IMR-90 (cell line): ENCODE results near the gene ISCU. TPM values are rescaled to one million over a fixed set of nuclear protein-coding genes. Genes with fewer than 3 reads are reported as not detected.

Experiments
- CTCF ChIP-seq: conservative IDR thresholded peaks from 2 replicates; pipeline ENCODE4 v1.5.1; 2012; ENCODE audit warnings: mild to moderate bottlenecking, low read depth, low read length, improper control_type of control experiment
- polyA plus RNA-seq, 3 experiments: library from polyadenylated mRNA; depleted of rRNA; stranded (reverse); fragments of >200 nt; gene quantifications; 2 replicates each; pipeline ENCODE4 v1.2.3, GENCODE V29; 2012; ENCODE audit warnings: low replicate concordance in 1 of 3
- total RNA-seq: library from RNA; depleted of rRNA; stranded (reverse); fragments of >200 nt; gene quantifications from 2 replicates; pipeline ENCODE4 v1.2.3, GENCODE V29; 2012

Gene ISCU
- total and polyA plus RNA-seq, 2 of the 4 experiments (the other 2 are of a cell fraction): 52.7 to 87.2 TPM

GRCh38 chr12:108516511-108517275, 45.7 kb upstream of the ISCU start (continued):
- TF ChIP-seq CTCF: no peak
